AG09309 (cell line): ENCODE measurements around the gene PLA2G2C.

Experiments
- DNase-seq: peaks from one replicate; pipeline ENCODE4 v3.0.0-alpha.2; 2010; ENCODE audit warnings: low read depth
- H3K4me3 ChIP-seq: 2 replicates; pipeline ENCODE4 v1.5.1; 2011; ENCODE audit warnings: mild to moderate bottlenecking, low read depth, low read length, moderate library complexity; ENCODE audit not compliant: control insufficient read depth
- TF ChIP-seq, protein P1 (sequence below): IDR thresholded peaks from 2 replicates; pipeline ENCODE4 v1.5.1; 2011; ENCODE audit warnings: mild to moderate bottlenecking, low read depth, low read length, inconsistent platforms; ENCODE audit not compliant: insufficient read depth, control insufficient read depth; ENCODE audit errors: missing control alignments

Gene PLA2G2C

DNA sequence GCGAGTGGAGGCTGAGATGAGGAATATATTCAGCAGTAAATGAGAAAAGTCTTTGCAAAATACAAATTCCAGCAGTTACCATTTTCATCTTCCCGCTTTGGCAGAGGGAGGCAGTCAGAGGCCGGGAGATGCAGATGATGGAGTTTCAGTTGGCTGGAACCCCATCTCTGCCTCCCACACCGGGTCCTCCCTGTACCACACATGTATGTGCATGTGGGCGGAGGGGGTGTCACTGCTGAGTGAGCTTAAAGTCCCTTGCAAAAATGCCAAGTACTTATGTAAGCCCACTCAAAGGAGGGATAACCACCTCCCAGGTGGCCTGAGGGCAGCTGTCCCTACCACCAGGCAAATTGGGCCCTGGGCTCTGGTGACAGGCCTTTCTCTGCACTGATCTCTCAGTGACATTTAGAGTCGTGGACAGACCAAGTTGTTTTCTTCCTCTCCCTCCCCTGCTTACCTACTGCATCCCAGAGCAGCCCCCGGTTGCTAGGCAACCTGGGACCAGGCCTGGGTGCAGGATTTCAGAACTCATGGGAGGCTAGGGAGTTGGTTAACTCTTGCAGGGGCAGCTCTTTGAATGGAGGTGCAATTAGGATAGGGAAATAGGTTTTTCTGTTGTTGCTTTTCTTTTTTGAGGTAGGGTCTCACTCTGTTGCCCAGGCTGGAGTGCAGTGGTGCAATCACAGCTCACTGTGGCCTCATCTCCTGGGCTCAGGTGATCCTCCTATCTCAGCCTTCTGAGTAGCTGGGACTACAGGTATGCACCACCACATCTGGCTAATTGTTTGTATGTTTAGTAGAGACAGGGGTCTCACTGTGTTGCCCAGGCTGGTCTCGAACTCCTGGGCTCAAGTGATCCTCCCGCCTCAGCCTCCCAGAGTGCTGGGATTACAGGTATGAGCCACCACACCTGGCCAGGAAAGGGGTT lies 17.5 kb downstream of the PLA2G2C start:
- DNase-seq: no peak
- no peak overlapping the region for H3K4me3 ChIP-seq
- TF ChIP-seq, protein P1, sequence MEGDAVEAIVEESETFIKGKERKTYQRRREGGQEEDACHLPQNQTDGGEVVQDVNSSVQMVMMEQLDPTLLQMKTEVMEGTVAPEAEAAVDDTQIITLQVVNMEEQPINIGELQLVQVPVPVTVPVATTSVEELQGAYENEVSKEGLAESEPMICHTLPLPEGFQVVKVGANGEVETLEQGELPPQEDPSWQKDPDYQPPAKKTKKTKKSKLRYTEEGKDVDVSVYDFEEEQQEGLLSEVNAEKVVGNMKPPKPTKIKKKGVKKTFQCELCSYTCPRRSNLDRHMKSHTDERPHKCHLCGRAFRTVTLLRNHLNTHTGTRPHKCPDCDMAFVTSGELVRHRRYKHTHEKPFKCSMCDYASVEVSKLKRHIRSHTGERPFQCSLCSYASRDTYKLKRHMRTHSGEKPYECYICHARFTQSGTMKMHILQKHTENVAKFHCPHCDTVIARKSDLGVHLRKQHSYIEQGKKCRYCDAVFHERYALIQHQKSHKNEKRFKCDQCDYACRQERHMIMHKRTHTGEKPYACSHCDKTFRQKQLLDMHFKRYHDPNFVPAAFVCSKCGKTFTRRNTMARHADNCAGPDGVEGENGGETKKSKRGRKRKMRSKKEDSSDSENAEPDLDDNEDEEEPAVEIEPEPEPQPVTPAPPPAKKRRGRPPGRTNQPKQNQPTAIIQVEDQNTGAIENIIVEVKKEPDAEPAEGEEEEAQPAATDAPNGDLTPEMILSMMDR: no peak

DNA sequence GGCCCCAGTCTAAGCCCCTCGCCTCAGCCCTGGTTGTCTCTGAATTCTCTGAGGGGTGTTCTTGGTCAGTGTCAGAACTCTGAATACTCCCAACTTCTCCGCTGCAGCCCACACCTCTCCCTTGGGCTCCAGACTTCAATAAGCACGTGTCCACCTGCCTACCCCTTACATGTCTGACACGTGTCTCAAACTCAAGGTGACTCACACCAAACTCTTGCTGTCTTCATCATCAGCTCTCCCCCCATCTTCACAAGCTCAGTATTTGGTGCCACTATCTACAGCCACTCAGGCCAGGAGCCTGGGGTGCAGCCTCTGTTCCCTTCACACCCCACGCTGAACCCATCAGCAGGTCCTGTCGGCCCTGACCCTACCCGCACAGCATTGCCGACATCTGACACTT lies 19.2 kb downstream of the PLA2G2C start:
- H3K4me3 ChIP-seq: no peak overlapping the region
- DNase-seq: no peak

DNA sequence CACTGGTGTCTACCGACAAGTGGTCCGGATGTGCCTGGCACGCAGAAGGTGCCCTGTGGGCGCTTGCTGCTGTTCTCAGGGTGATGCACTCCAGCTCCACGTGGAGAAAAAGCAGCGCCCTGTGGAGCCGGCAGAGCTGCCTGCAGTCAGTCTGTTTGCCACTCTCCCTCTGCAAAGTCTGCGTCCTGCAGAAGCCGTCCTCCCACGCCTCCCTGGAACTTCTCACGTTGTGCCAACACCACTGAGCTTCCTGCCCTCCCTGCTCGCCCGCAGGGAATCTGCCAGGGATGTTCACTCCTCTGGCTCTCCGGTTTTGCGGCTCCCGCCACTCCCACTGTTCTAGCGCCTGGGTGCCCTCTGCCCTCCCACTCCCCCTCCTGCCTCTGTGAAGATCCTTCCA lies 20.3 kb downstream of the PLA2G2C start:
- no peak overlapping the region for H3K4me3 ChIP-seq
- TF ChIP-seq, protein P1: no peak
- DNase-seq: no peak

More for the DNA sequence above, 19.2 kb downstream of the PLA2G2C start:
- TF ChIP-seq, protein P1: no peak

DNA sequence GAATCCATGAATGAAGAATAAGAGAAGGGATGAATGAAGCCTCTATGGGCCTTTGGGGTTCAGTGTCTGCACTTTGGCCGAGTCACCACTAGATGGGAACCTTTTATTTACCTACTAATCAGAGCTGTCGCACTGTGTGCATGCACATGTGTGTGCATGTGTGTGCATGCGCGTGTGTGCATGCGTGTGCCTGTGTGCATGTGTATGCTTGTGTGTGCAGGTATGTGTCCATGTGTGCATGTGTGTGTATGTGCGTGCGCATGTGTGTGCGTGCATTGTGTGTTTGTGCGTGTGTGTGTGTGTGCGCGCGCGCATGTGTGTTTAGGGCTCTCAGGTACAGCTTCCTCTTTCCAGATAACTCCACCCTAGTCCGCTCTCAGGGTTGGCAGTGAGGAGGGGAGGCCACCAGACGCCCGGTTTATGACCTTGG lies 20.8 kb downstream of the PLA2G2C start:
- TF ChIP-seq, protein P1: peak; percentile 39
- H3K4me3 ChIP-seq: no peak overlapping the region
- no peak for DNase-seq

DNA sequence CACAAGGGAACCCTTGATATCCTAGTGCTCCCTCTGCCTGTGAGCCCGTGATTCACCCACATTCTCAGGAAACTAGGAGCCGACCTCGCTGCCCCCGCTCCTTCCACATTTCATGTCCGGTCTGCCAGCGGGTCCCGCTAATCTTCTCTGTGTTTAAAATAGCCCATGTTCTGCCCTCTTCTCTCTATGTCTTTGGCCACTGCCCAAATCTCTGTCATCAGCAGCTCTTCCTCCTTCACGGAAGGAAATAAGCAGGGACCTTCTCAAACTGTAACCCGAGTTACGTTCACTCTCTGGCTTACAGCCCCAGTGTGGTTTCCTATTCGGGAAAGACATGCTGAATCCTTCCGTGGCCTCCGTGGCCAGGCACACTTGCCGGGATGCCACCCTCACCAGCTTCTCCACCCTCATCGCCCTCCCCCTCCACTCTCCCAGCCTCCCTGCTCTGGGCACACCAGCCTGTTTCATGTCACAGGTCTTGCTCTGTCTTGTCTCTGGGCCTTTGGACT lies 21.6 kb downstream of the PLA2G2C start:
- H3K4me3 ChIP-seq: no peak overlapping the region
- TF ChIP-seq, protein P1: no peak
- DNase-seq: no peak

DNA sequence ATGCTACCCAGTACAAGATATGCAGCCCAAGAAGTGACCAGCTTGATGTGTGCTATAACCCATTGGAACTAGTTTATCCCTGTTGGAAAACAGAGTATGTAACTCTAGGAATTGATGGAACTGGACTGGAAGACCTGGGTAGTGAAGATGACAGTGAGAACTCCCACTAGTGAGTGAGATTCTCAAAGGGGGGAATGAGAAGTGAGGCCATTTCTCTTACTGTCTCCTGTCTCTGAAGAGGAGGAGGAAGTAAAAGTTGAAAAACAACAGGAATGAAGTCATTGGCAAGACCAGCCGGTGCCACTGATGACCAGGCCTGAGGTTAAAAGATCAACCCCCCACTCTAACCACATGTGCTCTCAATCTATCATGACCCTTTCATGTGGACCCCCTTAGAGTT lies 26.3 kb downstream of the PLA2G2C start:
- TF ChIP-seq, protein P1: no peak
- no peak overlapping the region for H3K4me3 ChIP-seq
- DNase-seq: no peak
